Retinal pigment epithelial cell (primary cell): ENCODE measurements around the gene PPP1R3D.
"Not testable (repeated sequence)": the region's sequence is repeated elsewhere in the genome, so short reads cannot be mapped to it uniquely, and the experiment has no call there.

Source experiments
- DNase-seq: peaks from one replicate; pipeline ENCODE4 v3.0.0-alpha.2; 2010; ENCODE audit warnings: low read depth
- H3K4me3 ChIP-seq: 2 replicates; pipeline ENCODE4 v1.5.1; 2011; ENCODE audit warnings: mild to moderate bottlenecking, low read length, control low read depth, moderate library complexity
- CTCF ChIP-seq: conservative IDR thresholded peaks from 2 replicates; pipeline ENCODE4 v1.5.1; 2011; ENCODE audit warnings: low read depth, low read length, control low read depth, inconsistent platforms

The PPP1R3D gene

GRCh38 chr20:59895908-59896307, 44.2 kb downstream of the PPP1R3D start:
- DNase-seq = no peak
- no peak for TF ChIP-seq CTCF
- no peak overlapping the region for H3K4me3 ChIP-seq

GRCh38 chr20:59891581-59891980, 48.5 kb downstream of the PPP1R3D start:
- H3K4me3 ChIP-seq = no peak overlapping the region
- DNase-seq = no peak
- no peak for TF ChIP-seq CTCF

GRCh38 chr20:59890035-59890434, 50.1 kb downstream of the PPP1R3D start:
- not testable (repeated sequence) for DNase-seq, H3K4me3 ChIP-seq

- DNase-seq = no peak
- TF ChIP-seq CTCF = no peak
- H3K4me3 ChIP-seq = no peak overlapping the region
Observed at GRCh38 chr20:59888050-59888449, 52.1 kb downstream of the PPP1R3D start.
